HG03520 (cell line): ENCODE data around the gene LSM3.
A peak's percentile ranks its signal among the peaks of the same experiment; 100 is the strongest.

Source experiments
- ATAC-seq: cut with Tn5 transposase; IDR thresholded peaks from one replicate; pipeline ENCODE4 v1.9.1; 2021; ENCODE audit warnings: mild to moderate bottlenecking, moderate library complexity; ENCODE audit not compliant: unreplicated experiment

LSM3 gene

GRCh38 chr3:14194865-14195264 lies 16.2 kb downstream of the LSM3 start:
- no peak for ATAC-seq

- no peak for ATAC-seq
These were observed 21.0 kb downstream of the LSM3 start for GRCh38 chr3:14199641-14200040.

- no peak for ATAC-seq
These were observed 21.7 kb downstream of the LSM3 start for GRCh38 chr3:14200276-14200675.

GRCh38 chr3:14200841-14201240 lies 22.2 kb downstream of the LSM3 start:
- no peak for ATAC-seq

GRCh38 chr3:14201940-14202684 lies 23.5 kb downstream of the LSM3 start:
- no peak for ATAC-seq

- no peak for ATAC-seq
These were observed 24.4 kb downstream of the LSM3 start for GRCh38 chr3:14202874-14203520.

GRCh38 chr3:14203521-14204079 lies 25.0 kb downstream of the LSM3 start:
- ATAC-seq = peak; percentile 60

- ATAC-seq = no peak
These were observed 26.1 kb downstream of the LSM3 start for GRCh38 chr3:14204515-14205284.

- no peak for ATAC-seq
These were observed 28.0 kb downstream of the LSM3 start for GRCh38 chr3:14206548-14207177.

- no peak for ATAC-seq
These were observed 29.6 kb downstream of the LSM3 start for GRCh38 chr3:14208168-14208567.

- no peak for ATAC-seq
These were observed 30.4 kb downstream of the LSM3 start for GRCh38 chr3:14208977-14209394.

GRCh38 chr3:14209581-14210289 lies 31.1 kb downstream of the LSM3 start:
- no peak for ATAC-seq

- no peak for ATAC-seq
These were observed 31.7 kb downstream of the LSM3 start for GRCh38 chr3:14210290-14210688.

GRCh38 chr3:14210843-14211594 lies 32.4 kb downstream of the LSM3 start:
- ATAC-seq = no peak

GRCh38 chr3:14211621-14212020 lies 33.0 kb downstream of the LSM3 start:
- no peak for ATAC-seq

- ATAC-seq = no peak
These were observed 33.4 kb downstream of the LSM3 start for GRCh38 chr3:14212032-14212431.

- no peak for ATAC-seq
These were observed 34.6 kb downstream of the LSM3 start for GRCh38 chr3:14213066-14213774.

GRCh38 chr3:14214764-14215163 lies 36.1 kb downstream of the LSM3 start:
- no peak for ATAC-seq
